Upper lobe of left lung (tissue), 6 donors: Measurements from ENCODE around the gene GABRG3. TPM values are rescaled to one million over a fixed set of nuclear protein-coding genes. Genes with fewer than 3 reads are reported as not detected.

ENCODE experiments used
- ATAC-seq, 2 donors: fragments of 200-7000 bp; cut with Tn5 transposase; one replicate each; pipeline ENCODE4 v1.9.1; 2022; ENCODE audit warnings: mild to moderate bottlenecking in 2 of 2, moderate library complexity in 2 of 2; ENCODE audit not compliant: low FRiP score in 2 of 2
- DNase-seq, 2 donors: peaks; one replicate each; pipeline ENCODE4 v3.0.0-alpha.2; 2019 to 2020
- H3K27ac ChIP-seq, 4 donors: fragments of 200-600 bp; sonication (generic); one replicate each; pipeline ENCODE4 v1.5.1; 2016 to 2019
- H3K27me3 ChIP-seq, 4 donors: fragments of 200-600 bp; sonication (generic); one replicate each; pipeline ENCODE4 v1.5.1; 2017 to 2019
- H3K36me3 ChIP-seq, 4 donors: fragments of 200-600 bp; sonication (generic); one replicate each; pipeline ENCODE4 v1.5.1; 2016 to 2019
- H3K4me1 ChIP-seq, 4 donors: fragments of 200-600 bp; sonication (generic); one replicate each; pipeline ENCODE4 v1.5.1; 2018 to 2019
- H3K4me3 ChIP-seq, 4 donors: fragments of 200-600 bp; sonication (generic); one replicate each; pipeline ENCODE4 v1.5.1; 2017 to 2019; ENCODE audit warnings: mild to moderate bottlenecking in 2 of 4, moderate library complexity in 1 of 4
- H3K9me3 ChIP-seq, 4 donors: fragments of 200-600 bp; sonication (generic); one replicate each; pipeline ENCODE4 v1.5.1; 2018 to 2019
- CTCF ChIP-seq, 6 experiments: fragments of 450-650 bp in 4 of 6; fragments of 200-600 bp in 2 of 6; sonication (generic) in 2 of 6; IDR thresholded peaks; one replicate each; pipeline ENCODE4 v1.5.1; 2016 to 2019; ENCODE audit warnings: antibody characterized with exemption in 6 of 6
- EP300 ChIP-seq, 4 donors: sonication (generic); formaldehyde crosslinking; IDR thresholded peaks; one replicate each; pipeline ENCODE4 v1.5.1; 2017; ENCODE audit warnings: antibody characterized with exemption in 4 of 4, control low read depth in 2 of 4
- POLR2A ChIP-seq, 4 donors: fragments of 450-650 bp; IDR thresholded peaks; one replicate each; pipeline ENCODE4 v1.5.1; 2016 to 2017; ENCODE audit warnings: antibody characterized with exemption in 4 of 4, mild to moderate bottlenecking in 2 of 4
- POLR2AphosphoS5 ChIP-seq, 2 donors: sonication (generic); formaldehyde crosslinking; IDR thresholded peaks; one replicate each; pipeline ENCODE4 v1.5.1; 2017; ENCODE audit warnings: antibody characterized with exemption in 2 of 2
- WGBS, 2 donors: methylation state at CpG; one replicate each; pipeline ENCODE4 v1.1.5; 2017 to 2018; 5-methylcytosine and 5-hydroxymethylcytosine counted together
- total RNA-seq, 6 donors: library from RNA; depleted of rRNA in 4 of 6; stranded (reverse); fragments of >200 nt in 4 of 6; gene quantifications; one replicate each; pipeline versions ENCODE4 v1.1.0 to v1.2.1, GENCODE V29; 2016 to 2021
- donor health status: DM: no; HTN: no; CAD: no; lungs with moderate emphysema.
- donor health status: DM: no; HTN: yes; CAD: no; lungs with severe emphysema.

GABRG3 gene
- total RNA-seq, 6 donors from 2014 or later = not detected

DNA sequence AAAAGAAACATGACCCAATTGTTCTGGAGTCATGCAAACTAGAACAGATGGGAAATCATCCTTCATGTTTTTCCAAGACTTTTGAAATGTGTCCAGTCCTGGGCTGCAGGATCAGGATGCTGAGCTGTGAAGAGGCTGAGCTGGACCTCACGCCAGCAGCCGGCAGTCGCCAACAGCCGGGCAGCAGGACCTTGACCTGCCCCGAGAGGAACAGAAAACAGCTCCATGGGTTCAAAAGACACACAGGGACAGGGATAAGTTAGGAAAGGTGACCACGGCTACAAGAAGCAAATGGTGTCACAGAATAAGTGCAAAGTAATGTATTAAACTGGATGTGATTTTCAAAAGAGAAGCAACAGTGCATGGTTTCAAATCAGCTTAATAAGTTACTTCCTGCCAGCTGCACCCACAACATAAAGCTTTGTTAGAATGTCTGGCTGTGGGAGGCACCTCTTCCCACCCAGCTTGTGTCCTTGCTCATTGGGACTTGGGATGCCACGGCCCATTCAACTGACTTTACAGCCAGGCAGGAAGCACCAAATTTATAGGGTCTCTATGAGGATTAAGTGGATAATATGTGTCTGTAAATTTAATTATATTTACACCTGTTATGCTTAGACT is 266.4 kb downstream of the GABRG3 start:
- no peaks in the 10 kb centered on the region for H3K27me3 ChIP-seq
- peaks cover 0 to 6% (median 1%) of the 10 kb centered on the region in 4 donors for H3K4me1 ChIP-seq
- no peak for TF ChIP-seq POLR2A (IDR thresholded peaks at IDR 0.05)
- no peak for TF ChIP-seq POLR2AphosphoS5 (IDR thresholded peaks at IDR 0.05)
- no peak for TF ChIP-seq CTCF (IDR thresholded peaks at IDR 0.05)
- no peak for TF ChIP-seq EP300 (IDR thresholded peaks at IDR 0.05)
- no peak overlapping the region for H3K4me3 ChIP-seq
- no peak overlapping the region for H3K27ac ChIP-seq
- no peak for ATAC-seq
- no peaks in the 10 kb centered on the region for H3K9me3 ChIP-seq
- no peak for DNase-seq
- WGBS, 2 donors = 74 to 76% methylated on average over 7 of the region's 7 CpGs
- H3K36me3 ChIP-seq = no peaks in the 10 kb centered on the region

- 67 to 86% methylated on average over 7 to 12 of the region's 12 CpGs for WGBS, 2 donors
- Histone ChIP-seq H3K27ac (no peak overlapping the region), H3K27me3 (no peaks in the 10 kb centered on the region), H3K9me3 (no peaks in the 10 kb centered on the region), H3K4me1 (peaks cover 0 to 6% (median 1%) of the 10 kb centered on the region in 4 donors), H3K36me3 (no peaks in the 10 kb centered on the region), H3K4me3 (no peak overlapping the region)
- ATAC-seq (no peak), DNase-seq (no peak)
- TF ChIP-seq POLR2A (IDR thresholded peaks at IDR 0.05) = no peak
- TF ChIP-seq CTCF (IDR thresholded peaks at IDR 0.05) = no peak
- no peak for TF ChIP-seq EP300 (IDR thresholded peaks at IDR 0.05)
- TF ChIP-seq POLR2AphosphoS5 (IDR thresholded peaks at IDR 0.05) = no peak
These were observed 267.2 kb downstream of the GABRG3 start for GRCh38 chr15:27238209-27238608.

DNA sequence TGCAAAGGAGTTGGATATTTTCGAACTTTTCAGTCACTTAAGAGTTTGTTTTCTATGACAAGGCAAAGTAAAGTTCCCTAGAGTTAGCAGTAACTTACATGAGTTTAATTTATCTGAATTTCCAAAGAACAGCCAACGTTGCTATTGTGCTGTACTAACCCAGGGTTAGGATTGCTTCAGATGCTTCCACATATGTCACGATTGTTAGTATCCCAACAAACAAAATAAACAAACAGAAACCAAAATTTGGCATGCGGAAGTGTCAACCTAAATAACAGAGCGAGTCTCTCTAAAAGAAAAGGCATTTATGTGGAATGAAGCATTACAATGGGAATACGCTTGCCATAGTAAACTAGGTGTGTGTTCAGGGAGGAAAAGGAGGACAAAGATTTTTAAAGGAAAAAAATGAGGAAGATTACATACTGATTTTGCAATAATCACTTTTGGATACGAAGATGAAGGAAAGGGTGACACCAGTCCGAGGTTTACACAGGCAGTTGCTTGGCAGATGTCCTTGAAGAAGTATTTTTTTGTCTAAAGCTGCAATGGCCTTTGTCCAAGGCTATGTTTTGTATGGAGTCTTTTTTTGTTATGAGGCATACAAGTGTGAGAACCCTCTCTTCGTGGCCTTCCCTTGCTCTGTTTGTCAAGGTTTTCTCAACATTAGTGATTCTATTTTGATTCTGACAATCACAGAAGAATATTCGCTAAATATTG is 267.9 kb downstream of the GABRG3 start:
- no peak for TF ChIP-seq CTCF (IDR thresholded peaks at IDR 0.05)
- TF ChIP-seq POLR2A (IDR thresholded peaks at IDR 0.05) = no peak
- no peak for TF ChIP-seq POLR2AphosphoS5 (IDR thresholded peaks at IDR 0.05)
- TF ChIP-seq EP300 (IDR thresholded peaks at IDR 0.05) = no peak
- no peaks in the 10 kb centered on the region for H3K9me3 ChIP-seq
- no peaks in the 10 kb centered on the region for H3K36me3 ChIP-seq
- DNase-seq (no peak), ATAC-seq (no peak)
- no peaks in the 10 kb centered on the region for H3K27me3 ChIP-seq
- H3K4me3 ChIP-seq = no peak overlapping the region
- H3K27ac ChIP-seq = no peak overlapping the region
- WGBS, 2 donors = 54 to 63% methylated on average over 10 of the region's 10 CpGs
- H3K4me1 ChIP-seq = peaks cover 0 to 6% (median 1%) of the 10 kb centered on the region in 4 donors

GRCh38 chr15:27241943-27242342 is 271.0 kb downstream of the GABRG3 start:
- Histone ChIP-seq H3K4me1 (peaks cover 0 to 3% (median 0%) of the 10 kb centered on the region in 4 donors), H3K36me3 (no peaks in the 10 kb centered on the region), H3K27ac (no peak overlapping the region), H3K4me3 (no peak overlapping the region), H3K9me3 (no peaks in the 10 kb centered on the region), H3K27me3 (no peaks in the 10 kb centered on the region)
- ATAC-seq = no peak
- TF ChIP-seq CTCF (IDR thresholded peaks at IDR 0.05) (no peak), POLR2A (IDR thresholded peaks at IDR 0.05) (no peak), EP300 (IDR thresholded peaks at IDR 0.05) (no peak), POLR2AphosphoS5 (IDR thresholded peaks at IDR 0.05) (no peak)
- 67 to 72% methylated on average over 2 of the region's 2 CpGs for WGBS, 2 donors
- DNase-seq = no peak
